SHP77 treated with DMSO at 0.1 percent for 48 hours (cell line): ENCODE results near the gene ATG10.
"Not testable (repeated sequence)": the region's sequence is repeated elsewhere in the genome, so short reads cannot be mapped to it uniquely, and the experiment has no call there.

Experiments
- DNase-seq: peaks from one replicate; lab custom pipeline; 2025; lab: John Stamatoyannopoulos, UW

The ATG10 gene

DNA sequence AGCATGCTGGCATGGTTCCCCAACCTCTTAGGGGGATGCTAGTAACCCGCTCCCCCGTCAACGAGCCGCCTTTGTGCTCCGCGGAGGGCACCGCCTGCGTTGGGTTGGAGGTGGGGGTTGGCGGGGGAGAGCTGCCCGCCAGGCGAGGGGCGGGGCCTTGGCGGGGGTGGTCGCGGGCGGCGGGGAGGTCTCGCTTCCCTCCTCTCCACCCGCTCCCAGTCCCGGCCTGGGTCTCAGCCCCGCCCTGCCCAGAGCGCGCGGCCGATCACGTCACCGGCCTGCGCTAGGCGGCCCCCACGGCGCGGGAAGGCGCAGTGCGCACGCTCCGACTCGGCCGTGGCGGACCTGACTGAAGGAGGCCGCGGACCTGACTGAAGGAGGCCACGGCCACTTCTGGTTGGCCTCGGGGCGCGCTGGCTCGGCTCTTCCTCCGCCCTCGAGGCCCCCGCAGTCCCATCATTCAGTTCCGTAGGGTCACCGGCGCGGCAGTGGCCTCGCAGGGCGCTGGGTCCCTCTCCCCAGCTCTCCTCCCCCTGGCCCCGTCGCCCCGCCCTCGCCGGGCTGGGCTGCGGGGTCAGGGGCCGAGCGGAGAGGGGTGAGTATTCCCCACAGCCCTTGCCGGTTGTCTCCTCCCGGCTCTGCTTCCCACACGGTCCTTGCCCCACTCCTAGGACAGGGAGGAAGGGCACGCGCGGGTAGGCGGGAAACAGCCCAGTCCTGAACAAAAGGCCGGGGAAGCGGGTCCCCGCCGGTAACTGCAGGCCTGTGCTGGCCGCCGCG lies at the start of gene ATG10:
Gene ATG10 (plus strand): TSS at position 312 of the 780 bp plus-strand sequence. CDS start 15,548 bp downstream, outside the sequence.
- DNase-seq, result peak; percentile 80

DNA sequence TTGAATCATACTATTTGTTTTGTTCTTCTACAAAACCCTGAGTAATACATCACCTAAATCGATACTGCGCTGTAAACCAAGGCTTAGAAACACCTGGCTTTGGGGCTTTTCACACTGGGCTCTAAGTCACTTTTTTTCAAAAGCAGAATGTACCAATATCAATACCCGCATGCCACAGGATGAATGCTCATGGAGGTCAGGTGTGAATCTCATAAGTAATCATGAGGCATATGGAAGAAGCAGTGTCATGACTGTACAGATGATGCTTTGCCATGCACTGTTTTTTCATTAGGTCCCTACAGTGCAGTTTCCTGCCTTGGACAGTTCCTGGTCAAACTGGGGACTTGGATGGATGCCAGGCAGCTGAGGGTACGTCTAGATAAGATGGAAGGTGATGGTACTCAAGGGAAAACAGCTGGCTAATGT lies 49.0 kb upstream of the ATG10 start:
- peak; percentile 66 for DNase-seq

DNA sequence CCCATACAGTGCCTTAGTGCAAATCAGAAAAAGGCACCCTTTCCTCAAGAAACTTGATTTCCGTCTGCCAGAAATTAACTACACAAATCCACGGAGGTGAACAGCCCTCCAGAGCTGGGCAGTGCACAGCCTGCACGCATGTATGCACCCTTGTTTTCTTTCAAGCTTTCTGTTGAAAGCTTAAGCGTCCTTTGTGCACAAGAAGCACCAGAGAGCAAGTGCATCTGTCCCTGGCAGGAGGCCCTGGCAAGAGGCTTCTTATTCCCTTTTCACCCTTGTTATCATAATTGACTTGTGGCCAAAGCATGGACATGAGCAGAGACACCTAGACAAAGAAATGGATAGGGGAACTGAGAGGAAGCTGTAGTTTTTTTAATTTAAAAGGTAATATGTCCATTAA lies 47.4 kb upstream of the ATG10 start:
- DNase-seq, result no peak

DNA sequence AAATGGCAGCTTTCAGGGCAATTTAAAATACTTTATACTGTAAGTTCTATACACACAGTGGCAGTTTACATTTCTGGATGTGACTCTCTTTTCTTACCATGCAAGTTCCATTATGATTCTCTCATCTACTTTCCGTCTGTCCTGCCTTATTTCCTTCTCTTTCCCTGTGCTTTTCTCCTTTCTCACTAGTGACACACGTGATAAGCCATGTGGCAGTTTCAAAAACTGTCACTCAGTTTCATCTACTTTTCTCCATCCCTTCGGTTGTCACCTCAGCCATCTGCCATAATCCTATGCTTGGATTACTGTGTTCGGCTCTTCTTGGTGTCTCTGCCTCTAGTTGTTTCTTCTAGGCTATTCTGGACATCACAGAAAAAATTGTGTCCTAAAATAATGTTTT lies 46.8 kb upstream of the ATG10 start:
- DNase-seq, result no peak

DNA sequence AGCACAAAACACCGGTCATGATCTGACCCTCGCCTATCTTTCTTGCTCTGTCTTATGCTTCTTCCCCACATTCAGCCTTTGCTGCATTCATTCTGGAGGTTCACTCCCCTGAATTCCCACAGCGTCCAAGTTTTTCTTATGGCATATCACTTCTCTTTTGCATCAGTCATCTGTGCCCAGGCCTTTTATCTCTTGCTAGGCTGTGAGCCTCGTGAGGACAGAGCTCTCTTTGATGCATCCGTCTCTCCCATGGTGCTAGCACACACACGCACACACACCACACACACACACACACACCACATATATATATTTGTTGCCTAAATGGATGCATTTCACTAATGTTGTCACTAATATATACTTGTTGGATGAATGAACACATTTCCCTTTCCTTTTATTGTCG lies 45.8 kb upstream of the ATG10 start:
- DNase-seq, result no peak

DNA sequence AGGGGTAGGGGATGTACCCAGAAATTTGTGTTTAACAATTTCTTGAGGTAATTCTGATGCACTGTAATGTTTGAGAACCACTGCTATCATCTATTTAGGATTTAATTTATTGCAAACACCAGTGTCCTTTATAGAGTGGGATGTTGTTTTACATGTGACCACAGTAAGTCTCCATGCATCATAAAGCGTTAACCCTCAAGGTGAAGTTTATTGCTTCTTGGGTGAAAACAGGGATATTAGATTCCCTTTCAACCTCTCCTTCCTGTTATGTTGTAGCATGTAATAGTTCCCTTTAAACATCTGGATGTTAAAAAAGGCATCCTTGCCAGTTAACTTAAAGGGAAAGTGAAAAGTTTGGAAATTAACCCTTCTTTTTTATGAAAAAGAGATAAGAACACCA lies 35.8 kb upstream of the ATG10 start:
- no peak for DNase-seq

DNA sequence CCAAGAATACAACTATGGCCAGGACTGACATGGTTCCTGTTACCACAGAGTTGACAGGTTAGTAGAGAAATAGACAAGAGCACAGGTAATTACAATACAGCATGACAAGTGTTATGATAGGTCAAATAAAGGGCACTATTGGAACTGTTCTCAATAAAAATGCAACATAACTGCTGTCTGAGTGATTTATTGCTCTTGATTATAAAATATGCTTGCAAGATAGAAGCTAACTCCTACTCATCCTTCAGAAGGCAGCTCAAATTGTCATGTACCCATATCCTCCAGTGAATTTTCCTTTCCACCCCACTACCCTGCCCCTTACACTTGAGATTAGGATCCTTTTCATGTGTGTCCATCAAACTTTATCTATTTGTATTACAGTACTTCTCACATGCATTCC lies 35.1 kb upstream of the ATG10 start:
- no peak for DNase-seq

DNA sequence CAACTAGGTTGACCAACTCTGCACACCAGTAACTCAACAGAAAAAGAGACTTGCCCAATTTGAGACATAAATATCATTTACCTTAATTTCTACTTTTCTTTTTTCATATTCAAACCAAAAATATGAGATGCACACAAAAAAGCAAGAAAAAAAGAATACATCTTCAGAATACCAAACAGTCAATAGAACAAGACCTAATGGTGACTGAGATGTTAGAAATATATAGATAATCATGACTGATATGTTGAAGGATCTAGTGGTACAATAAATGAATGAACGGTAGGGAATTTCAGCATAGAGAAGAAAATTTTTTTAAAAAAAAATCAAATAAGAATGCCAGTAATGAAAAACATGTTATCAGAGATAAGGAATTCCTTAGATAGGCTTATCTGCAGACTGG lies 29.1 kb upstream of the ATG10 start:
- no peak for DNase-seq

DNA sequence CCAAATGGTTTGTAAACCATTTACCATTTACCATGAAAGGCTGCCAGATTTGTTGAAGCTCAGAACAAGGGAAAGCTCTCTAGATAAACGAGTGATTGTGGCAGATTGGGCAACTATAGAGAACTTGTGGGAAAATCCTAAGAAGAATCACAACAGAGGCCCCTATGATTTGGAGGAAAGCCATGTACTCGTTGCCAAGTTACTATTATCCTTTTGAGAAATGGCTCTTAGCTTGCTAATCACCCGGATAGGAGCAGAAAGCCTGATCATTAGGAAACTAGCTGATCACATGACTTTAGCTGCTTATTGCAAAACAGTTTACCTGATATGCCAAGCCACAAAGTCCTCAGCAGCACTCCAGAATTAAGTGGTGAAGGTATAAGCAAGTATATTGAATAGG lies 23.5 kb upstream of the ATG10 start:
- DNase-seq, result no peak

DNA sequence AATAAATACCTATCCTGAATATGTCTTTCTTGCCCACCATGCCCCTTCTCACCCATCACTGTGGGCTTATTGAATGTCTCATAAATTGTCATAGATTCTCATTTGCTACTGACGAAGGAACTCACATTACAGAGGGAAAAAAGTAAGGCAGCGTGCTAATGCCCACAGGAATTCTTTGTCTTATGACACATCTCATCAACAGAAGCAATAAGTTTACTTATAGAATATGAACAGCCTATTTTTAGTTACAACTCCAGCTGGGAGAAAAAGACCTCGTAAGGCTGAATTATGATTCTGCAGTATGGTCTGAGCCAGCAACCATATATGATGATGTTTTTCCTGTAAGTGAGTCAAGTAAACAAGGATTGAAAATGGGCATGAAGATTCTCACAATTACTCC lies 22.4 kb upstream of the ATG10 start:
- DNase-seq, result no peak

DNA sequence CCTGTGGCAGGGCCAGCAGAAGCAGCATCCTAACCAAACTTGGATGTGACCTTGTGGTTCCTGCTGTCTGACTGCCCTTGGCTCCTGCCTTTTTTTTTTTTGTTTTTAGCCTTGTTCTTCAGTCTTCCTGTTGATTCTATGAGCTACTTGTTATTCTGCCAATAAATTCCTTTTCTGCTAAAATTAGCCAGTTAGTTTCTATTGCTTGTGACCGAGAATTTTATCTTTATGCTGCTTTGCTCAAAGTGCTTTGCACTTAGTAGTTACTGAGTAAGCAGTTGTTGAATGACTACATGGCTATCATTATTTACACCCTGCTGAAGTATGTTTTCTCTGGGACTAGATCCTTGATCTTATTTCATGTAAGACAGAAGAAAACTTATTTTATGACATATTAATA lies 20.8 kb upstream of the ATG10 start:
- no peak for DNase-seq

DNA sequence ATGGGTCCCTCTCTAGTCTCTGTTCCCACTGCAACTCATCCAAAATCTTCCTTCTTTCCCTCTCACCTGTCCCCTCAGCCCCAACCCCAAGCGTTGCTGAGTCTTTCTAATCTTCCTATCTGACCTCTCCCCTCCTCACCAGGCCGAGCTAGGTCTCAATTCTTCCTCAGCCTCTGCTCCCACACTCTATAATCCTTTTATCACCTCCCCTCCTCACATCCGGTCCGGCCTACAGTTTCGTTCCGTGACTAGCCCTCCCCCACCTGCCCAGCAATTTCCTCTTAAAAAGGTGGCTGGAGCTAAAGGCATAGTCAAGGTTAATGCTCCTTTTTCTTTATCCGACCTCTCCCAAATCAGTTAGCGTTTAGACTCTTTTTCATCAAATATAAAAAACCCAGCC lies 17.0 kb upstream of the ATG10 start:
- not testable (repeated sequence) for DNase-seq

DNA sequence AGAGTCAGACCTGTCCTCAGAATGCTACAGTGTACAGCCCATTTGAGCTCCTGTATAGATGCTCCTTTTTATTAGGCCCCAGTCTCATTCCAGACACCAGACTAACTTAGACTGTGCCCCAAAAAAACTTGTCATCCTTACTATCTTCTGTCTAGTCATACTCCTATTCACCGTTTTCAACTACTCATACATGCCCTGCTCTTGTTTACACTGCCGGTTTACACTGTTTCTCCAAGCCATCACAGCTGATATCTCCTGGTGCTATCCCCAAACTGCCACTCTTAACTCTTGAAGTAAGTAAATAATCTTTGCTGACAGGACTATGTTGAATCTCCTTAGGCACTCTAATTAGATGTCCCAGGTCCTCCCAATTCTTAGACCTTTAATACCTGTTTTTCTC lies 13.7 kb upstream of the ATG10 start:
- not testable (repeated sequence) for DNase-seq

DNA sequence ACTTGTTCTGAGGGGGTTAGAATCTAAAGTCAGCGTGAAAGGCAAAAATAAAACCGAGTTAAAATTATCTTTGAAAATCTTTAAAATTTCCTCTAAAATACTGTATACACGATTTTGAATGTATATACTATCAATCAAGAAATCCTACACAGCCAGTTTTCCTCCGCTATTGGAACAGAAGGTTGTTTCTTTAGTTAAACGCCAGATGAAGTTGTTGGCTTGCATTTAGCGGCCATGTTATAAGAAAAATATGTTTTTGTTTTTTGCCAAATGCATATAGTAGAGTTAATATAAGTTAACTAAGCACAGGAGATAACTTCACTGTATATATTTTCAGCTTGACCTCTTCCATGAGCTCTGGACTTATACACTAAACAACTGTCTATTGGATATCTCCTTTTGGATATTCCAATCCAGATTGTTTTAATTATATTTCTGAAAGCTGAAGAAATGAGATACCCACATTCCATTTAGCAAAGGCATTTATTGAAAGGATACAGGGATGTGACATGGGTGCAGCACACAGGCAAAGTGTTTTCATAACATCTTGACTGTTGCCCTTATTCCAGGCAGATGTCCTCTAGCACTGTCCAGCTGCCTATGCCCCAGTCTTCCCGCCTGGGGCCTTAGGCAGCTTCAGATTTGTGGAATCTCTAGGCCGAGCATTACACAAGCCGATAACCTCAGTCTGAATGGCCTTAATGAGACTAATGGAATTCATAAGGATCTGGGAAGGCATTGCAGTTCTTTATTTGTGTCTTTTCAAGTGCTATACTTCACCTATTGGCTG lies 10.0 kb upstream of the ATG10 start:
- no peak for DNase-seq

DNA sequence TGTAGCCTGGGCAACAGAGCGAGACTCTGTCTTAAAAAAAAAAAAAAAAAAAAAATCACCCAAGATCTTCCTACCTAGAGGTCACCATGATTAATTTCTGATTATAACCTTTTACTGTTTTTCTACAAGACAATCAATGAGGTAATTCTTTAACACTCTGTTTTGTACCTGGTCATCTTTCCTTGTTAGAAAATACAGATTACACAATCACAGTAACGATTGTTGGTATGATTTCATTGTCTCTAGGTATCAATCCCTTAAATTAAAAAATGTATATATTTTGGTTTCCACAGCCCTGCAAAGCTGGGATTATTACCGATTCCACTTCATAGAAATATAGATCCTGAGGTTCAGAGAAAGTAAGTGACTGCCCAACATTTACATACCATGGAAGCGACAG lies 8.3 kb upstream of the ATG10 start:
- no peak for DNase-seq

DNA sequence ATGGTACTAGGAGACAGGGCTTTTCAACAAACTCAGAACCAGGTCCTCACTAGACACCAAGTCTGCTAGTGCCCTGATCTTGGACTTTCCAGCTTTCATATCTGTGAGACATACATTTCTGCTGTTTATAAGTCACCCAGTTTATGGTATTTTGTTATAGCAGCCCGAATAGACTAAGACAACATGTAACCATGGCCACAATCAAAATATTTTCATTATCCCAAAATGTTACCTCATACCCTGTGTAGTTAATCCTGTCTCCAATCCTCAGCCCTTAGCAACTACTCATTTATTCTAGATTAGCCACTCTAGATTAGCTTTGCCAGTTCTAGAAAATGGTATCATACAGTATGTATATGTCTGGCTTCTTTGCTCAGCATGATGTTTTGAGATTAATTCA lies 6.3 kb upstream of the ATG10 start:
- no peak for DNase-seq

DNA sequence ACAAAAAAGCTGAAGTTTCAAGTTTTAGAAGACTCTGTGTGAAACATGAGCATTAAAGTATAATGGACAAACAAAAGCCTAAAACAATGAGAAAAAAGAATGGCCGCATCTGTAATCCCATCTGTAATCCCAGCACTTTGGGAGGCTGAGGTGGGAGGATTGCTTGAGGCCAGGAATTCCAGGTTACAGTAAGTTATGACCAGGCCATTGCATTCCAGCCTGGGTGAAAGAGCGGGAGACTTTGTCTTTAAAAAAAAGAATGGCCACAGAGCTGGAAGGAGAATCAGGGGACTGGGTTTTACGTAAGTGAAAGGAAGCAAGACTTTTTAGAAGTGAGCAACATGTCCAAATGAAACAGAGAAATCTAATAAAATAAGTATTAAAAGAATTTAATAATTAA lies 2.6 kb upstream of the ATG10 start:
- DNase-seq, result no peak

DNA sequence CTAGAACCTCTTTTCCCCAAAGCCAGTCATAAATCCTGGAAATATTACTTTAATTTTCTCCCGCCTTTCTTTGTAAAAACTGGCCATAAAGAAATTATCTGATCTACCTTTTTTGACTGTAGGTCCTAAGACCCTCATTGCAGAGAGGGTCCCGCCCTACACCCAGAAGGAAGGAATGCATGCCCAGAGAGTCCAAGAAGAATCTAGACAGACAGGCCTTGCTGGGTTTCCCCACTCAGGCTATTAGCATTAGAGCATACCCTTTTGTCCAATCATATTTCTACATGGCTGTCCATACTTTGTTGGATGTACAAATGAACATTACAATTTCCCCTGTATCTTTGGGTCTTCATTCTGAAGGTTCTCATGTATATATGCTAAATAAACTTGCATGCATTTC lies 1.9 kb upstream of the ATG10 start:
- no peak for DNase-seq

DNA sequence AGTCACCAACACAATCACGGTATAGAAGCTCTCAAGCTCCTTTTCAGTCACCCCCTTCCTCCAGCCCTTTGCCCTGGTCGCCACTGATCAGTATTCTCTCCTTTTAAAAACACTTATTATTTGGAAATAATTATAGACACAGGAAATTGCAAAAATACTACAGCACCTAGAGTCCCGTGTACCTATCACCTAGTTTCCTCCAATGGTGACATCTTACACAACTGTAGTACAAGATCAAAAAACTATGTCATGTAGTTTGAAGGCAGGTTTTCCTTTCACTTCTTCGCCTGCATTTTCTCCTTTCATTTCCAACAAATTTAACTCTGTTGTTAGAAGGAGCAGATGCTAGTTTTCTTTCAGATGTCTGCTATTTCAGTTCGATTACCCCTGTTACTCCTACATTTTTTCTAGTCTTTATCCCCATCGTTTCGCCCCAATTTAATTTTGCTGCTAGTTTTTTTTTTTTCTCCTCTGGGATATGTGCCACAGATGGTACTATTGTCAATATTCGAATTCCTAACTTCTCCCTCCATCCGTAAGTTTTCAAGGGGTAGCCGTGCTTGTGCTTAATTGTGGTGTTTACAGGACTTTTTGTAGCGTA lies 612 bp upstream of the ATG10 start:
- DNase-seq, result peak; percentile 53

DNA sequence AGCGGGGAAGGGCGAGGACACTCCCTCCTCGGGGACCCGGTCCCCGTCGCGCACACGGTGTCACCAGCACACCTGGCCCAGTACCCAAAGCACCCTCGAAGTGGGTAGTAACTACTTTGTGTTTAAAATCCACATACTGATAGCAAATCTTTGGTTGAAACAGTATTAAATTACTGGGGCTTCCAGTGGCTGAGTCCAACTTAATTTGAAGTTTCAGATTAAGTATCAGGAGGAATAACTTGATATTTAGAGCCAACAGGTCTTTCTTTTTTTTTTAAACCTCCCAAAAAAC lies 615 bp downstream of the ATG10 start:
- no peak for DNase-seq

DNA sequence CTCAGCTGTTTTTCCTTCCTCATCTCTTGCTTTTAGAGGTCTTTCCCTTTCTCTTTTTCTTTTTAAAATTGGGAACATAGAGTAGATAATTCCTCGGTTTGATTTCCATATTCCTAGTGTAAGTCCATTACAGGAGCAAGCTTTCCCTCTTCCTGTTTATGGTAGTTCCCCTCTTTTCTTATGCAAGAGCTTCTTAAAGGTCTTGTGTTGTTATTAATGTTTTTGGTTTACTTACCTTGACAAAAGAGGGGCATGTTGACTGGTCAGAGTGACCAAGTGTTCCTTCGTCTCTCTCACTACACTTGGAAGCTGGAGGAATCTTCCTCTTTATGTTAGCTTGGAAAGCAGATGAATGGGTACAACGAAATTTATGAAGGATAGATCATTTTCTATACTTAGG lies 8.3 kb downstream of the ATG10 start:
- no peak for DNase-seq

DNA sequence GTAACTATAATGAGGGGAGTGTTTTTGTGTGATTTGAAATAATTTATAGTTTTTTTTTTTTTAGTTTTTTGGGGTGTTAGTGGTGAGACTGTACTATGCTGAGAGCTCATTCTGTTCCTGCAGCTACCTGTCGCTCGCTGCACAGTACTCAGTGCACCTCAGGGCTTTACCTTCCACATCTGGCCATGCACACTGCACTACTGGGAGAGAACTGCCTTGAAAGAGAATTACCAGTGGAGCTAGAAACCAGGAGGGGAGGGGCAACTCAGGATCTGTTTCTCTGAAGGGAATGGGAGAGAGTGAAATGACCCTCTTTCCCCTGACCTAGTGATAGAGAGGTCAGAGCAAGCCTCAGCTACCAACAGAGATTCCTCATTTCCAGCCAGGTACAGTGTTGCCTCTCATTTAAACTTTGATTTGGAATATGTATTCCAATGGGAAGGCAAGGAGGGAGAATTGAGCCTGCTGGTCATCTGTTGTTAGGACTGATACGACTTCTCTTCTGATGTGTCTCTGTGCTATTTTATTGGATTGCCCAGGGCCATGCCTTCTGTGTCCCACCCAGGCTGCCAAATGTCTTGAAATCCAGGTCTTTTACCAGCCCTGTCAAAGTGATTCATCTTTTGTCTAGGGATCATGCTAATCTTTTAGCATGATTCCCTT lies 8.9 kb downstream of the ATG10 start:
- no peak for DNase-seq

DNA sequence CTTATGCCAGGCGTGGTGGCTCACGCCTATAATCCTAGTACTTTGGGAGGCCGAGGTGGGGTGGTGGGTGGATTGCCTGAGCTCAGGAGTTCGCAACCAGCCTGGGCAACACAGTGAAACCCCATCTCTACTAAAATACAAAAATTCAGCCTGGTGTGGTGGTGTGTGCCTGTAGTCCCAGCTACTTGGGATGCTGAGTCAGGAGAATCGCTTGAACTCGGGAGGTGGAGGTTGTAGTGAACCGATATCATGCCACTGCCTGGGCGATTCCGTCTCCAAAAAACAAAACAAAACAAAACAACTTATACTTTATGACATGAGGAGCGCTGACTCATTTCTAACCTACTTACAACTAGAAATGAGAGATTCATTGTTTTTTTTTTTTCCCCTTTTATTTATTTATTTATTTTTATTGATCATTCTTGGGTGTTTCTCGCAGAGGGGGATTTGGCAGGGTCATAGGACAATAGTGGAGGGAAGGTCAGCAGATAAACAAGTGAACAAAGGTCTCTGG lies 10.4 kb downstream of the ATG10 start:
- not testable (repeated sequence) for DNase-seq
